HepG2 (cell line): ENCODE measurements around the gene SMAD6. TPM values are rescaled to one million over a fixed set of nuclear protein-coding genes. Genes with fewer than 3 reads are reported as not detected.

Experiments
- ATAC-seq: fragments of 200-7000 bp; cut with Tn5 transposase; 3 replicates; pipeline ENCODE4 v1.9.1; 2020; ENCODE audit warnings: mild to moderate bottlenecking, moderate library complexity
- BruUV-seq: library from RNA; stranded (reverse); fragments of 400-500 nt; replicated peaks from 2 replicates; lab custom pipeline; 2021; lab: Mats Ljungman, UMichigan
- CTCF ChIA-PET: fragments of 300-600 bp; formaldehyde crosslinking; extraction: SDS; loops from one replicate; lab custom pipeline; 2021; ENCODE audit warnings: low total read pairs, inconsistent platforms, low intra/inter-chr PET ratio; lab: Yijun Ruan, JAX
- POLR2A ChIA-PET: fragments of 350-600 bp; sonication (Branson Sonifier 250); formaldehyde crosslinking; loops from one replicate; lab custom pipeline; 2020; ENCODE audit warnings: antibody characterized with exemption, inconsistent platforms; lab: Yijun Ruan, JAX
- DNase-seq: peaks from one replicate; pipeline ENCODE4 v3.0.0-alpha.2; 2015; ENCODE audit warnings: low spot score
- FAIRE-seq: peaks from 3 replicates; lab custom pipeline; 2011; peaks lifted over from hg19 to GRCh38; lab: Jason Lieb, UNC
- H2AFZ ChIP-seq: one replicate; pipeline ENCODE4 v1.6.1; 2011; ENCODE audit warnings: low read length, inconsistent platforms
- H3K27ac ChIP-seq: fragments of 300-600 bp; 3 replicates; pipeline ENCODE4 v1.8.0; 2011; ENCODE audit warnings: mixed run types, mild to moderate bottlenecking, mixed read lengths, low read length, inconsistent platforms; ENCODE audit not compliant: insufficient read depth; ENCODE audit errors: extremely low read length
- H3K27me3 ChIP-seq, 2 experiments: fragments of 200-600 bp in 1 of 2; 2 replicates in 1 of 2; 3 replicates in 1 of 2; pipeline versions ENCODE4 v1.6.0 to v1.8.0; 2011; ENCODE audit warnings: low read length in 2 of 2, mild to moderate bottlenecking in 2 of 2, moderate library complexity in 2 of 2, inconsistent platforms in 1 of 2; ENCODE audit not compliant: insufficient read depth in 2 of 2, control insufficient read depth in 1 of 2
- H3K36me3 ChIP-seq, 2 experiments: fragments of 200-600 bp in 1 of 2; replicated peaks in 1 of 2; 2 replicates in 1 of 2; 3 replicates in 1 of 2; pipeline versions ENCODE4 v1.5.1 to v1.8.0; 2011; ENCODE audit warnings: low read length in 2 of 2, inconsistent platforms in 1 of 2; ENCODE audit not compliant: insufficient read depth in 2 of 2, control insufficient read depth in 1 of 2
- H3K4me1 ChIP-seq: 2 replicates; pipeline ENCODE4 v1.5.1; 2012; ENCODE audit warnings: low read length, inconsistent platforms; ENCODE audit not compliant: insufficient read depth
- H3K4me2 ChIP-seq: 2 replicates; pipeline ENCODE4 v1.6.0; 2011; ENCODE audit warnings: low read depth, low read length, inconsistent platforms
- H3K4me3 ChIP-seq, 3 experiments: fragments of 200-600 bp in 1 of 3; sonication (generic), shearing (Covaris generic) in 1 of 3; replicated peaks in 1 of 3; 2 replicates each; pipeline ENCODE4 v1.5.1; 2011 to 2016; ENCODE audit warnings: low read length in 3 of 3, inconsistent platforms in 2 of 3, low read depth in 2 of 3, mild to moderate bottlenecking in 2 of 3, control low read depth in 1 of 3, mixed read lengths in 1 of 3; ENCODE audit not compliant: insufficient read depth in 1 of 3
- H3K79me2 ChIP-seq: one replicate; pipeline ENCODE4 v1.6.1; 2011; ENCODE audit warnings: low read length, inconsistent platforms; ENCODE audit not compliant: insufficient read depth
- H3K9ac ChIP-seq: 2 replicates; pipeline ENCODE4 v1.6.0; 2011; ENCODE audit warnings: mild to moderate bottlenecking, low read depth, low read length, inconsistent platforms; ENCODE audit not compliant: insufficient read depth
- H3K9me3 ChIP-seq: 2 replicates; pipeline ENCODE4 v1.5.1; 2012; ENCODE audit warnings: mild to moderate bottlenecking, low read length
- H4K20me1 ChIP-seq: 2 replicates; pipeline ENCODE4 v1.6.0; 2011; ENCODE audit warnings: inconsistent platforms, mild to moderate bottlenecking, low read length, moderate library complexity; ENCODE audit not compliant: insufficient read depth
- ASH2L ChIP-seq: fragments of 300-600, 200-600 bp; sonication (generic); IDR thresholded peaks from 2 replicates; pipeline ENCODE4 v1.7.0; 2017; ENCODE audit warnings: low read depth, mild to moderate bottlenecking, moderate library complexity, mixed read lengths, low read length; ENCODE audit not compliant: insufficient read length
- GLI4 ChIP-seq: sonication (generic); formaldehyde crosslinking; IDR thresholded peaks from 2 replicates; pipeline ENCODE4 v1.5.1; 2020; ENCODE audit warnings: missing genetic modification reagents, mild to moderate bottlenecking, moderate library complexity, borderline replicate concordance
- PHF8 ChIP-seq: sonication (generic); formaldehyde crosslinking; IDR thresholded peaks from 2 replicates; pipeline ENCODE4 v1.5.0; 2020; ENCODE audit warnings: missing genetic modification reagents
- THYN1 ChIP-seq: sonication (generic); formaldehyde crosslinking; IDR thresholded peaks from 2 replicates; pipeline ENCODE4 v1.8.1; 2023; ENCODE audit warnings: low read depth, mild to moderate bottlenecking, moderate library complexity, missing genetic modification reagents, borderline replicate concordance
- ZNF124 ChIP-seq: sonication (generic); formaldehyde crosslinking; IDR thresholded peaks from 2 replicates; pipeline ENCODE4 v1.4.0; 2020; ENCODE audit warnings: missing genetic modification reagents
- ZNF143 ChIP-seq: sonication (generic); formaldehyde crosslinking; IDR thresholded peaks from 2 replicates; pipeline ENCODE4 v1.4.0; 2020; ENCODE audit warnings: missing genetic modification reagents
- ZNF275 ChIP-seq: sonication (generic); formaldehyde crosslinking; IDR thresholded peaks from 2 replicates; pipeline ENCODE4 v1.8.0; 2022; ENCODE audit warnings: missing genetic modification reagents, mild to moderate bottlenecking, inconsistent platforms, borderline replicate concordance
- ZNF354B ChIP-seq: sonication (generic); formaldehyde crosslinking; IDR thresholded peaks from 2 replicates; pipeline ENCODE4 v1.8.0; 2022; ENCODE audit warnings: mild to moderate bottlenecking, missing genetic modification reagents
- ZNF713 ChIP-seq: sonication (generic); formaldehyde crosslinking; IDR thresholded peaks from 2 replicates; pipeline ENCODE4 v1.4.0; 2020; ENCODE audit warnings: mild to moderate bottlenecking, missing genetic modification reagents
- WGBS: methylation state at CpG from one replicate; pipeline ENCODE4 v1.1.6; 2017; ENCODE audit warnings: low lambda C conversion rate; 5-methylcytosine and 5-hydroxymethylcytosine counted together
- in situ Hi-C: cut with HindIII; loops from 2 replicates; pipeline ENCODE4 v1.10.0; 2017; ENCODE audit warnings: low pct_unique_long_range_greater_than_20kb; ENCODE audit not compliant: extremely low pct_ligation_motif_present
- intact Hi-C: fragments of 100-400 bp; cut with micrococcal nuclease; formaldehyde crosslinking; loops from one replicate; pipeline ENCODE4 v1.10.0; 2022; ENCODE audit not compliant: unreplicated experiment
- polyA plus RNA-seq, 8 experiments: library from polyadenylated mRNA; depleted of rRNA in 3 of 8; stranded (reverse) in 7 of 8; unstranded in 1 of 8; fragments of >200 nt; fragmentation: Illumina TruSeq in 4 of 8; extraction: Trizol in 4 of 8; gene quantifications; 2 replicates each; pipeline versions ENCODE4 v1.2.1 to v1.2.3, GENCODE V29; 2011 to 2016; ENCODE audit warnings: low read depth in 4 of 8, missing spikeins in 1 of 8, mixed read lengths in 1 of 8; ENCODE audit not compliant: insufficient read depth in 1 of 8
- total RNA-seq, 5 experiments: library from RNA; depleted of rRNA; stranded (reverse); fragments of >200 nt; fragmentation: Illumina TruSeq; extraction: Trizol; gene quantifications; 2 replicates each; pipeline ENCODE4 v1.2.3, GENCODE V29; 2016; ENCODE audit warnings: low read depth in 1 of 5

The SMAD6 gene
- total and polyA plus RNA-seq, 2 of the 13 experiments (the other 11 are each of a cell fraction or from before 2014, with no cell fraction given), result 3.3 to 4.4 TPM

DNA sequence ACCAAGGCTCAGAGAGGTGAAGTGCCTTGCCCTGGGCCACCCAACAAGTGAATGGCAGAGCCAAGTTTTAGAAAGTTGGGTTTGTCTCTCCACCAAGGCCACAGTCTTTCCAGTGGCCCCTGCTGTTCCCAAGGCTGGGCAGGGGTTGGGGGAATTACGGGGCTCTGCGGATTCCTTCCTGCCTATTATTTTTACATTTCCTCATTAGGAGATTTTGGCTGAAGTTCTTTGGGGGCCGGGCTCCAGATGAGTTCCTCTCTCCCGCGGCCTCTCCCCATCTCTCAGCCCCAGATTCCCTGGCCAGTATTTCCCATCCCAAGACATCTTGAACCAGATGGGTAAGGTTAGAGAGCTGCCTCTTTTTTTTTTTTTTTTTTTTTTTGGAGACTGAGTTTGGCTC lies 44.0 kb upstream of the SMAD6 start (continued):
- TF ChIP-seq ASH2L (no peak), ZNF713 (no peak)
- TF ChIP-seq, all 625 proteins: peak for 0

- Histone ChIP-seq H3K36me3 (no peaks in the 10 kb centered on the region), H3K4me2 (no peak overlapping the region), H3K79me2 (no peaks in the 10 kb centered on the region), H3K27me3 (no peaks in the 10 kb centered on the region), H3K4me3 (no peak overlapping the region), H3K4me1 (peaks cover 15% of the 10 kb centered on the region), H3K9me3 (no peaks in the 10 kb centered on the region), H3K27ac (no peak overlapping the region), H2AFZ (no peak overlapping the region), H3K9ac (no peak overlapping the region), H4K20me1 (no peaks in the 10 kb centered on the region)
- no peak for ATAC-seq
- intact Hi-C loops, result no loop called here
- POLR2A ChIA-PET, result no interaction called here
- no peak for FAIRE-seq
- CTCF ChIA-PET, result no interaction called here
- TF ChIP-seq THYN1 (CRISPR knock-in tag) (no peak), ZNF275 (CRISPR knock-in tag) (no peak), PHF8 (CRISPR knock-in tag) (no peak), ZNF124 (CRISPR knock-in tag) (no peak), ZNF143 (CRISPR knock-in tag) (no peak), GLI4 (no peak), ZNF354B (CRISPR knock-in tag) (no peak)
- no TSS peak for BruUV-seq
- DNase-seq, result no peak
- in situ Hi-C loops, result no loop called here
- 64% methylated on average over 2 of the region's 2 CpGs for WGBS
Measured at GRCh38 chr15:66658855-66659254, 43.2 kb upstream of the SMAD6 start.
